H1 (cell line): Measurements from ENCODE around the gene CDIPT. TPM values are rescaled to one million over a fixed set of nuclear protein-coding genes. Genes with fewer than 3 reads are reported as not detected.

Experiments
- EP300 ChIP-seq, 2 experiments: IDR thresholded peaks; 1 replicate in 1 of 2; 2 replicates in 1 of 2; pipeline ENCODE4 v1.6.1; 2011 to 2012; ENCODE audit warnings: low read depth in 2 of 2, low read length in 2 of 2, mild to moderate bottlenecking in 2 of 2, borderline replicate concordance in 1 of 2, inconsistent platforms in 1 of 2, moderate library complexity in 1 of 2
- POLR2A ChIP-seq, 2 experiments: IDR thresholded peaks; 1 replicate in 1 of 2; 2 replicates in 1 of 2; pipeline ENCODE4 v1.6.1; 2011; ENCODE audit warnings: low read depth in 2 of 2, low read length in 2 of 2, mild to moderate bottlenecking in 2 of 2; ENCODE audit errors: control extremely low read depth in 1 of 2
- RFX5 ChIP-seq: IDR thresholded peaks from 2 replicates; pipeline ENCODE4 v1.6.1; 2011; ENCODE audit warnings: low read depth, low read length, improper control_type of control experiment, borderline replicate concordance
- TAF1 ChIP-seq: IDR thresholded peaks from 2 replicates; pipeline ENCODE4 v1.6.1; 2011; ENCODE audit warnings: mild to moderate bottlenecking, low read depth, low read length
- polyA plus RNA-seq, 7 experiments: library from polyadenylated mRNA; depleted of rRNA in 3 of 7; stranded (reverse) in 5 of 7; unstranded in 2 of 7; fragments of >200 nt in 5 of 7; fragments of 200-250 nt in 2 of 7; gene quantifications; 1 replicate in 5 of 7; 2 replicates in 1 of 7; 4 replicates in 1 of 7; pipeline versions ENCODE4 v1.2.1 to v1.2.3, GENCODE V29; 2011 to 2013; ENCODE audit warnings: missing spikeins in 2 of 7, mixed read lengths in 2 of 7
- total RNA-seq: library from RNA; stranded (reverse); fragmentation: NEBNext Ultra II Directional; extraction: Animal tissue kit (Norgen Biotek cat#: 25700); gene quantifications from 2 replicates; pipeline ENCODE4 v1.2.1, GENCODE V29; 2021
- TF ChIP-seq, protein P1 (sequence below): IDR thresholded peaks from 2 replicates; pipeline ENCODE4 v1.6.1; 2012; ENCODE audit warnings: low read length, inconsistent platforms

The CDIPT gene
- total and polyA plus RNA-seq, 2 of the 8 experiments (the other 6 are each of a cell fraction or from before 2014, with no cell fraction given), result 69.2 to 140 TPM

DNA sequence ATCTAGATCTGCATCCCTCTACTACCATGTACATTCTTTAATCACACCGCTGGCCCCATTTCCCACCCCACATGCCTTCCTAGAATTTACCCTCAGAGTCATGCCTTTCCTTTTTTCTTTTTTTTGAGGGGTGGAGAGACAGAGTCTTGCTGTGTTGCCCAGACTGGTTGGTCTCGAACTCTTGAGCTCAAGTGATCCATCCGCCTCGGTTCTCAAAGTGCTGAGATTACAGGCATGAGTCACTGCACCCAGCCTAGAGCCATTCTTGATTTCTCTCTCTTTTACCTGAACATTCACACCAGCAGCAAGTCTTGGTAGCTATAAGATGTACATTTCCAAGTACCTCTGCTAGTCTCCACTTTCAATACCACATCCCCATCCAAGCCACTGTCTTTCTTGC, 44.9 kb downstream of the CDIPT start (continued):
- TF ChIP-seq RFX5 (no peak), POLR2A (IDR thresholded peaks at IDR 0.05; ENCODE audit: control extremely low read depth in 1 of 2, low read depth in 2 of 2, low read length in 2 of 2) (no peak), TAF1 (no peak), EP300 (IDR thresholded peaks at IDR 0.05; ENCODE audit: borderline replicate concordance in 1 of 2, low read depth in 2 of 2, low read length in 2 of 2) (no peak)
- TF ChIP-seq, protein P1, sequence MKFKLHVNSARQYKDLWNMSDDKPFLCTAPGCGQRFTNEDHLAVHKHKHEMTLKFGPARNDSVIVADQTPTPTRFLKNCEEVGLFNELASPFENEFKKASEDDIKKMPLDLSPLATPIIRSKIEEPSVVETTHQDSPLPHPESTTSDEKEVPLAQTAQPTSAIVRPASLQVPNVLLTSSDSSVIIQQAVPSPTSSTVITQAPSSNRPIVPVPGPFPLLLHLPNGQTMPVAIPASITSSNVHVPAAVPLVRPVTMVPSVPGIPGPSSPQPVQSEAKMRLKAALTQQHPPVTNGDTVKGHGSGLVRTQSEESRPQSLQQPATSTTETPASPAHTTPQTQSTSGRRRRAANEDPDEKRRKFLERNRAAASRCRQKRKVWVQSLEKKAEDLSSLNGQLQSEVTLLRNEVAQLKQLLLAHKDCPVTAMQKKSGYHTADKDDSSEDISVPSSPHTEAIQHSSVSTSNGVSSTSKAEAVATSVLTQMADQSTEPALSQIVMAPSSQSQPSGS, result no peak
